RWPE1 (cell line): ENCODE measurements around the gene SWT1.

Source experiments
- CTCF ChIA-PET: fragments of 350-600 bp; sonication (Branson Sonifier 250); formaldehyde crosslinking; extraction: SDS; loops from one replicate; lab custom pipeline; 2021; lab: Yijun Ruan, JAX
- POLR2A ChIA-PET: fragments of 400-600 bp; formaldehyde crosslinking; extraction: SDS; loops from one replicate; lab custom pipeline; 2020; ENCODE audit warnings: antibody characterized with exemption; ENCODE audit not compliant: low non-redundant PET; lab: Yijun Ruan, JAX
- DNase-seq: peaks from one replicate; pipeline ENCODE4 v3.0.0; 2012; ENCODE audit warnings: low spot score
- H3K27ac ChIP-seq: fragments of 450-650 bp; 2 replicates; pipeline ENCODE4 v1.5.1; 2017
- CTCF ChIP-seq: fragments of 450-650 bp; conservative IDR thresholded peaks from 2 replicates; pipeline ENCODE4 v1.5.1; 2017; ENCODE audit warnings: low read depth, mild to moderate bottlenecking

The SWT1 gene

GRCh38 chr1:185156854-185157598 is at the start of gene SWT1, which contains the start of gene TRMT1L:
TSS of gene SWT1 (plus strand) at chr1:185157167. CDS start at chr1:185160842, 3,675 bp downstream.
TSS of gene TRMT1L (minus strand) at chr1:185156953. CDS start at chr1:185156712, 241 bp downstream.
- CTCF ChIA-PET: interaction anchor here (0.7 kb wide), 2 partner anchors 83 to 338 kb away, joined by 3 read pairs; no protein-coding TSS in a partner anchor
- POLR2A ChIA-PET: no interaction called here
- peak; percentile 90 for DNase-seq

GRCh38 chr1:185108321-185108720 is 48.6 kb upstream of the SWT1 start:
- ChIA-PET CTCF (interaction anchor here (0.6 kb wide), 1 partner anchor 277 kb away, joined by 3 read pairs; no protein-coding TSS in a partner anchor), POLR2A (no interaction called here)
- no peak for TF ChIP-seq CTCF
- no peak for DNase-seq
- H3K27ac ChIP-seq: no peak overlapping the region

More at GRCh38 chr1:185156854-185157598, at the start of gene SWT1, which contains the start of gene TRMT1L:
- TF ChIP-seq CTCF: no peak
- peak within 1 kb of the TSS; percentile 91 for H3K27ac ChIP-seq

GRCh38 chr1:185110145-185110544 is 46.8 kb upstream of the SWT1 start:
- ChIA-PET CTCF (interaction anchor here (0.5 kb wide), 1 partner anchor 65 kb away, joined by 3 read pairs; the partner anchor contains the start of gene RNF2), POLR2A (no interaction called here)
- DNase-seq: no peak
- no peak for TF ChIP-seq CTCF
- H3K27ac ChIP-seq: no peak overlapping the region

- ChIA-PET CTCF (no interaction called here), POLR2A (no interaction called here)
- no peak for TF ChIP-seq CTCF
- no peak overlapping the region for H3K27ac ChIP-seq
- DNase-seq: no peak
Observed at GRCh38 chr1:185111873-185112272, 45.1 kb upstream of the SWT1 start.

GRCh38 chr1:185112356-185112755 is 44.6 kb upstream of the SWT1 start:
- POLR2A ChIA-PET: no interaction called here
- CTCF ChIA-PET: no interaction called here
- TF ChIP-seq CTCF: no peak
- no peak for DNase-seq
- no peak overlapping the region for H3K27ac ChIP-seq

- ChIA-PET POLR2A (no interaction called here), CTCF (no interaction called here)
- no peak for DNase-seq
- H3K27ac ChIP-seq: no peak overlapping the region
- TF ChIP-seq CTCF: no peak
Observed at GRCh38 chr1:185129708-185130107, 27.3 kb upstream of the SWT1 start.
